ENCODE data around the gene GRPR.

Gene GRPR

DNA sequence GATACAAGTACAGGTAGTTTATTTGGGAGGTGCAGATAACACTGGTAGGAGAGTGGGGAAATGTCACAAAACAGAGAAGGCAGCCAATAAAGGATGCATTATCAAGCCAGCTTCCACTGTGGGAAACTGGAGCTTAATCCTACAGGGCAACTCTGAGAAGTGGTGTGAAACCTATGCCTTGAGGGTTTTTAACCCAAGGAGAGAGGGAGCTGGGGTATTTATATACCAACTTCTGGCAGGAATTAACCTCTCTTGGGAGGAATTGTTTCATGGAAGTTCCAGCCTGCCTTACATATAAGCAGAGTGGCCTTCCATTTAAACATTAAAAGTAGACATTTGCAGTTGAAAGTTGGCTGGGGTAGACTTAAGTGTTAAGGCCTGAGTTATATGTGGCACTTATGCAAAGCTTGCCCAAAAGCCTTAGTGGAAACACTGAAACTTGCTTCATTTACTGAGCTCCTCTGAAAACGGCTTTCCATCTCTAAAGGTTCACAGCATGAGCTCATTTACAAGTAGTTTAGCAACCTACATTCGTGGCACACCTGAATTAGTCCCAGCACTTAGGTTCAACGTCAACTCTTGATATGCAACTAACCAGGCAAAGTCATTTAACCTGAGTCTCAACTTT lies 63.1 kb downstream of the GRPR start:
- no peak for DNase-seq

DNA sequence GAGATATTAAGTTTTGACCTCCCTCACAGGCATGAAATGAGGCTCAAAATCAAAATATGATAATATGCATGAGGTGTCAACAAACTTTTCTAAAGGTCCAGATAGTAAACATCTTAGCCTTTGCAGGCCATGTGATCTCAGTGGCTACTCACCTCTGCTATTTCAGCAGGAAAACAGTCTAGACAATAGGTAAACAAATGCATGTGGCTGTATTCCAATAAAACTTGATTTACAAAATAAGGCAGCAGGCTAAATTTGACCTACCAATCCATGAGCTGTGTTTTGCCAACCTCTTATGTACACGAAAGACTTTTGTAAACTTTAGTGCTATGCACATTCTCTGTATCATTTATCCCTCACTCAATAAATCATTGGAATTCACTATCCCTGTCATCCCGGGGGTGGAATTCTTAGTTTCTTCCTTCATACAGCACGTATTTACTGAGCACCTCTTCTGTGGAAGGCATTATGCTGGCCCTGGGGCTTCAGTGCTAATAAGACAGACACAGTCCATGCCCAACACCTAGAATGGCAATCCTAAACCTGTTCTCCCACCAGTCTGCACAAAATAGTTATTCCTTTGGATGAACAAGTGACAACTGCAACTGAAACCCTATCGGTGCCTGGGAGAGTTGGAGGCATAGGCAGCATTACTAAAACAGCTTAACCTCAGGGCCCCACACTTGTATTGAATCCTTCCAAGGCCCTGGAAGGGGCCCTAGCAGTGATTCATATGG lies 63.8 kb downstream of the GRPR start:
- DNase-seq = no peak

DNA sequence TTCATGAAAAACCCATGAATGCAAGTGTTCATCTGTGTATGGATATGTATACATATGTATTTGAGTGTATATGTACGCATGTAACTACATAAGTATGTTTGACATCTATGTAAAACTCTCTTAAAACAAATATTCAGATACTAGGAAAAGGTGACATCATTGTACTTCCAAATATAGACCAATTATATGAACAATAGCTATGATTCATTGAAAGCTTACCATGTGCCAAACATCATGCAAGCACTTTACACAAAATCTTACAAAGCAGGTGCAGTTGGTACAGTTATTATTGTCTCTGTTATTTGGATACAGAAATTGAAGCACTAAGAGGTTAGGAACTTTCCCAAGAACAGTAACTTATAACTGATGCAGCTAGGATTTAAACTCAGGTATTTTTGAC lies 65.3 kb downstream of the GRPR start:
- no peak for DNase-seq

DNA sequence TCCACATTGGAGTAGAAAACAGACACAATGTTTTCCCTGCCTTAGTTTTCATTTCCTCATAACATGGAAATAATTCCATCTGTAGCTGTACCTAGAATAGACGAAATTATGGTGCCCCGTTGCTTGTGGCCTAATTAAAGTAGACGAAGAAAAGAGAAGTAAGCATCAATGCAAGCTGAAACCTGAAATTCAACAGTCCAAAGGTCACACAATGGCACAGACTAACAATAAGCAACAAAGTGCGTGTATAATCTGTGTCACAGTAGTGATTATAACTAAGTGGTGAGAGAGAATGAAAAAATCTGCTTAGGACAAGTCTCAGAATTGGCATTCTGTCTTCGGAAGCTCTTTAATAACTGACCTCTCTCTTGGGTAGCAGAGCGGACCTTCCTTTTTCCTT lies 68.2 kb downstream of the GRPR start:
- no peak for DNase-seq

DNA sequence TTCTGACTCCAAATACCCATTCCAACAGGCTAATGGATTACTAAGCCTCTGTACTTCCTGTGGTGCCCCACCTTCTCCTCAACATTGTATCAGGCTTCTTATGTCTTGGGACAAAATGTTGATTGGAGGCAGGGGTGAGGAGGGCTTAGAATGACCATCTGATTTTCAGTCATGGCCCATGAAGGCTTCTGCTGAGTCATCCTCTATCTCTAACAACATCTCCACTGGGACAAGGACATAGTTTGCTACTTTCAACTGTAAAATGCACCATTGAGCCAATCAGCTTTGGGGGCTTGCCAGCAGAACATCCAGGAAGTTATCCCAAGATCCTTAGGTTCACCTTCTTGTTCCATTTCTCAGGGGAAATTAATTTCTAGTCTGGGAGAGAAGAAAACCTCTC lies 73.5 kb downstream of the GRPR start:
- no peak for DNase-seq

DNA sequence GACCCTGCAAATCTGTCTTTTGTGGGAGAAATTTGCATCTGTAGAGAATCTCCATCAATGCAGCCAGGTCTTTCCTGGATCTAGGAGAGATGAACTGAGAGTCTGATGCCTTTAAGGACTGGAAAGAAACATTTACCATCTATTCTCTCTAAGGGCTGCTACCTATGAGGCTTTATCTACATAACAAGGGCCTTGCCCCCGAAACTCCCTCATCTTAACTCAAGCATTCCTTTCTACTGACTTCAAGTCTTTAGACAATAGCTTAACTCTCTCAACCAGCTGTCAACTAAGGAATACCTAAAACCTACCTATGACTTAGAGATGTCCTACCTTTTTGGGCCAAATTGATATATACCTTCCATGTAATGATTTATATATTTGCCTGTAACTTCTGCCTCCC lies 76.0 kb downstream of the GRPR start:
- DNase-seq = no peak

DNA sequence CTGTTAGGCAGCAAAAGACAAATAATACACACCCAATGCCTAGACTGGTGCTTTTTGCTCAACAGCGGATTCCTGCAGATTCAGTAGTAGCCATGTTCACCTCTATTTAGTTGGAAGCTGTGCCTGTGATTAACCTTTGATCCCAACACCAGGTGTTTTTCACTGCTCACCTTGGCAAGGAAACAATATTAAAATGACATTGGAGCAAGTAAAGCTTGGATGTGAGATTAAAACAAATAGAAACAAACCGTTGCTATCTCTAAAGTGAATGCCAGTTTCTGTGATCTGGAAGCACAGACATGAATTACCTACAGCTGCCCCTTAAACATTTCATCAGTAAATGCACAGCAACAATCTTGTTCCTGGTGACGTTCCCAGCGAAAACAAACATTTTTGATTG lies 79.6 kb downstream of the GRPR start:
- no peak for DNase-seq
